H1 (cell line): ENCODE measurements around the gene SLC7A6OS. TPM values are rescaled to one million over a fixed set of nuclear protein-coding genes. Genes with fewer than 3 reads are reported as not detected.

ENCODE experiments used
- CTCF ChIA-PET: fragments of 300-600 bp; sonication (Branson Sonifier 250); formaldehyde crosslinking; loops from one replicate; lab custom pipeline; 2021; ENCODE audit not compliant: partially characterized antibody; lab: Charles Lee
- POLR2A ChIA-PET: fragments of 300-600 bp; sonication (Branson Sonifier 250); formaldehyde crosslinking; loops from one replicate; lab custom pipeline; 2021; ENCODE audit warnings: inconsistent platforms; ENCODE audit not compliant: partially characterized antibody; lab: Charles Lee
- DNase-seq, 2 experiments: peaks; one replicate each; pipeline versions ENCODE4 v3.0.0 to v3.0.0-alpha.2; 2010 to 2022; ENCODE audit warnings: low spot score in 2 of 2, low read depth in 1 of 2, mixed read lengths in 1 of 2
- FAIRE-seq: peaks from 2 replicates; lab custom pipeline; 2011; peaks lifted over from hg19 to GRCh38; lab: Jason Lieb, UNC
- H2AFZ ChIP-seq: 2 replicates; pipeline ENCODE4 v1.8.1; 2012; ENCODE audit warnings: low read length, inconsistent platforms
- H2AK5ac ChIP-seq: 2 replicates; pipeline ENCODE4 v1.6.1; 2013; ENCODE audit warnings: low read depth, low read length
- H2BK120ac ChIP-seq: replicated peaks from 2 replicates; pipeline ENCODE3; 2013; ENCODE audit warnings: low read depth, low read length, inconsistent platforms
- H2BK12ac ChIP-seq: 2 replicates; pipeline ENCODE4 v1.6.1; 2013; ENCODE audit warnings: low read depth, low read length
- H2BK15ac ChIP-seq: 2 replicates; pipeline ENCODE4 v1.6.1; 2013; ENCODE audit warnings: low read length
- H2BK20ac ChIP-seq: 2 replicates; pipeline ENCODE4 v1.6.1; 2013; ENCODE audit warnings: low read length
- H2BK5ac ChIP-seq: 2 replicates; pipeline ENCODE4 v1.6.1; 2013; ENCODE audit warnings: low read depth, low read length
- H3K14ac ChIP-seq: 2 replicates; pipeline ENCODE4 v1.6.1; 2013; ENCODE audit warnings: inconsistent platforms; ENCODE audit not compliant: insufficient read length
- H3K18ac ChIP-seq: 2 replicates; pipeline ENCODE4 v1.6.1; 2013; ENCODE audit warnings: low read length; ENCODE audit errors: extremely low read depth
- H3K23ac ChIP-seq: 2 replicates; pipeline ENCODE4 v1.6.1; 2013; ENCODE audit warnings: inconsistent platforms; ENCODE audit not compliant: insufficient read length
- H3K23me2 ChIP-seq: 2 replicates; pipeline ENCODE4 v1.6.1; 2013; ENCODE audit warnings: low read depth, low read length
- H3K27ac ChIP-seq: 2 replicates; pipeline ENCODE4 v1.6.1; 2011; ENCODE audit warnings: low read depth, low read length, inconsistent platforms
- H3K27me3 ChIP-seq, 4 experiments: replicated peaks in 1 of 4; 1 replicate in 1 of 4; 2 replicates in 3 of 4; pipeline versions ENCODE4 v1.6.1 to v1.8.1; 2011 to 2013; ENCODE audit warnings: low read length in 3 of 4, mild to moderate bottlenecking in 3 of 4, inconsistent platforms in 2 of 4, mixed read lengths in 2 of 4, moderate library complexity in 1 of 4; ENCODE audit not compliant: control insufficient read depth in 3 of 4, insufficient read depth in 3 of 4; ENCODE audit errors: extremely low read depth in 1 of 4
- H3K36me3 ChIP-seq, 4 experiments: 2 replicates each; pipeline versions ENCODE4 v1.6.1 to v1.8.1; 2011 to 2013; ENCODE audit warnings: mild to moderate bottlenecking in 4 of 4, low read length in 3 of 4, moderate library complexity in 2 of 4, control low read depth in 1 of 4, inconsistent platforms in 1 of 4; ENCODE audit not compliant: insufficient read depth in 4 of 4, control insufficient read depth in 2 of 4
- H3K4ac ChIP-seq: replicated peaks from 2 replicates; pipeline ENCODE3; 2013; ENCODE audit warnings: low read length, low read depth, mixed read lengths, inconsistent platforms; ENCODE audit not compliant: insufficient read length
- H3K4me1 ChIP-seq, 4 experiments: replicated peaks in 1 of 4; 1 replicate in 1 of 4; 2 replicates in 3 of 4; pipeline versions ENCODE4 v1.6.1 to v1.8.1; 2011 to 2013; ENCODE audit warnings: low read length in 3 of 4, inconsistent platforms in 2 of 4, mixed read lengths in 1 of 4; ENCODE audit not compliant: insufficient read depth in 4 of 4, control insufficient read depth in 3 of 4
- H3K4me2 ChIP-seq, 2 experiments: 2 replicates each; pipeline versions ENCODE4 v1.6.1 to v1.8.1; 2011 to 2013; ENCODE audit warnings: low read depth in 2 of 2, low read length in 2 of 2, control low read depth in 1 of 2, inconsistent platforms in 1 of 2, mild to moderate bottlenecking in 1 of 2; ENCODE audit not compliant: insufficient read depth in 1 of 2
- H3K4me3 ChIP-seq, 4 experiments: fragments of 200-600, 300-600 bp in 1 of 4; sonication (generic), shearing (Covaris generic), sonication (Bioruptor Twin) in 1 of 4; 2 replicates each; pipeline versions ENCODE4 v1.5.1 to v1.8.1; 2011 to 2016; ENCODE audit warnings: low read length in 4 of 4, low read depth in 3 of 4, control low read depth in 2 of 4, inconsistent platforms in 2 of 4, mild to moderate bottlenecking in 2 of 4, mixed read lengths in 1 of 4, moderate library complexity in 1 of 4; ENCODE audit not compliant: insufficient read depth in 2 of 4; ENCODE audit errors: extremely low read depth in 1 of 4
- H3K56ac ChIP-seq: replicated peaks from 2 replicates; pipeline ENCODE3; 2013; ENCODE audit warnings: low read depth, mild to moderate bottlenecking, mixed read lengths, low read length, inconsistent platforms; ENCODE audit not compliant: insufficient read length
- H3K79me1 ChIP-seq: 2 replicates; pipeline ENCODE4 v1.6.1; 2013; ENCODE audit warnings: low read depth, low read length, control low read depth
- H3K79me2 ChIP-seq, 2 experiments: 2 replicates each; pipeline versions ENCODE4 v1.6.1 to v1.8.1; 2012 to 2013; ENCODE audit warnings: low read length in 2 of 2, mild to moderate bottlenecking in 2 of 2, inconsistent platforms in 1 of 2; ENCODE audit not compliant: insufficient read depth in 2 of 2, control insufficient read depth in 1 of 2
- H3K9ac ChIP-seq, 4 experiments: replicated peaks in 1 of 4; 1 replicate in 1 of 4; 2 replicates in 3 of 4; pipeline versions ENCODE4 v1.6.1 to v1.8.1; 2011 to 2013; ENCODE audit warnings: low read depth in 3 of 4, low read length in 3 of 4, control low read depth in 2 of 4, mild to moderate bottlenecking in 2 of 4, moderate library complexity in 2 of 4, inconsistent platforms in 1 of 4; ENCODE audit errors: extremely low read depth in 1 of 4
- H3K9me3 ChIP-seq, 2 experiments: 2 replicates each; pipeline versions ENCODE4 v1.6.1 to v1.8.1; 2012 to 2013; ENCODE audit warnings: mild to moderate bottlenecking in 2 of 2, moderate library complexity in 2 of 2, control low read depth in 1 of 2, inconsistent platforms in 1 of 2, low read depth in 1 of 2, low read length in 1 of 2, mixed read lengths in 1 of 2; ENCODE audit not compliant: insufficient read depth in 2 of 2
- H4K20me1 ChIP-seq, 2 experiments: replicated peaks in 1 of 2; 2 replicates each; pipeline versions ENCODE3 to v1.8.1; 2011 to 2013; ENCODE audit warnings: inconsistent platforms in 2 of 2, low read length in 2 of 2, mild to moderate bottlenecking in 1 of 2; ENCODE audit not compliant: insufficient read depth in 2 of 2, control insufficient read depth in 1 of 2
- H4K5ac ChIP-seq: 2 replicates; pipeline ENCODE4 v1.6.1; 2013; ENCODE audit warnings: low read length, low read depth, mixed read lengths, inconsistent platforms; ENCODE audit not compliant: insufficient read length
- H4K8ac ChIP-seq: 2 replicates; pipeline ENCODE4 v1.8.0; 2013; ENCODE audit warnings: mild to moderate bottlenecking, moderate library complexity, low read length, inconsistent platforms; ENCODE audit not compliant: insufficient read depth; ENCODE audit errors: extremely low read depth
- H4K91ac ChIP-seq: replicated peaks from 2 replicates; pipeline ENCODE3; 2013; ENCODE audit warnings: low read length, mixed read lengths, inconsistent platforms; ENCODE audit not compliant: insufficient read length
- CBX5 ChIP-seq: fragments of 300-800, 300-1000 bp; sonication (generic); IDR thresholded peaks from 2 replicates; pipeline ENCODE4 v1.7.1; 2016; ENCODE audit warnings: antibody characterized with exemption, low read length, low read depth
- FOSL1 ChIP-seq: IDR thresholded peaks from 2 replicates; pipeline ENCODE4 v1.6.1; 2011; ENCODE audit warnings: mild to moderate bottlenecking, low read depth, low read length, moderate library complexity; ENCODE audit not compliant: insufficient read depth
- NANOG ChIP-seq: IDR thresholded peaks from 2 replicates; pipeline ENCODE4 v1.6.1; 2011; ENCODE audit warnings: low read length, low read depth, mild to moderate bottlenecking, inconsistent platforms; ENCODE audit not compliant: insufficient read depth, poor library complexity, severe bottlenecking
- SP2 ChIP-seq: IDR thresholded peaks from 2 replicates; pipeline ENCODE4 v1.6.1; 2012; ENCODE audit warnings: mild to moderate bottlenecking, low read length, inconsistent platforms
- TBP ChIP-seq: IDR thresholded peaks from 2 replicates; pipeline ENCODE4 v1.6.1; 2011; ENCODE audit warnings: low read depth, low read length, improper control_type of control experiment
- YY1 ChIP-seq: IDR thresholded peaks from 2 replicates; pipeline ENCODE4 v1.6.1; 2011; ENCODE audit warnings: low read depth, mild to moderate bottlenecking, low read length
- WGBS, 2 experiments: shearing (Covaris generic) in 1 of 2; methylation state at CpG; one replicate each; pipeline versions ENCODE4 v1.1.6 to v1.1.7; 2013 to 2015; ENCODE audit warnings: low lambda C conversion rate in 2 of 2, mixed read lengths in 2 of 2, inconsistent platforms in 1 of 2, low coverage in 1 of 2, missing lambda C conversion rate in 1 of 2; ENCODE audit not compliant: insufficient replicate concordance in 2 of 2, insufficient coverage in 1 of 2, insufficient read length in 1 of 2; ENCODE audit errors: extremely low coverage in 1 of 2, missing lambda C conversion rate in 1 of 2; 5-methylcytosine and 5-hydroxymethylcytosine counted together
- polyA plus RNA-seq, 7 experiments: library from polyadenylated mRNA; depleted of rRNA in 3 of 7; stranded (reverse) in 5 of 7; unstranded in 2 of 7; fragments of >200 nt in 5 of 7; fragments of 200-250 nt in 2 of 7; gene quantifications; 1 replicate in 5 of 7; 2 replicates in 1 of 7; 4 replicates in 1 of 7; pipeline versions ENCODE4 v1.2.1 to v1.2.3, GENCODE V29; 2011 to 2013; ENCODE audit warnings: missing spikeins in 2 of 7, mixed read lengths in 2 of 7
- total RNA-seq: library from RNA; stranded (reverse); fragmentation: NEBNext Ultra II Directional; extraction: Animal tissue kit (Norgen Biotek cat#: 25700); gene quantifications from 2 replicates; pipeline ENCODE4 v1.2.1, GENCODE V29; 2021

SLC7A6OS gene
- total and polyA plus RNA-seq, 2 of the 8 experiments (the other 6 are each of a cell fraction or from before 2014, with no cell fraction given) = 7.3 to 21.3 TPM

GRCh38 chr16:68339214-68339613 is 28.5 kb upstream of the SLC7A6OS start:
- no peak overlapping the region for H2BK20ac ChIP-seq

More at GRCh38 chr16:68339214-68339613, 28.5 kb upstream of the SLC7A6OS start:
- no peaks in the 10 kb centered on the region for H3K79me2 ChIP-seq
- WGBS, 2 experiments = 90% methylated on average over 13 of the region's 13 CpGs; no CpG with 5 or more reads in 1 of the 2 experiments
- H2BK5ac ChIP-seq = no peak overlapping the region
- no peaks in the 10 kb centered on the region for H3K27me3 ChIP-seq
- CTCF ChIA-PET = interaction anchor here (0.7 to 2.2 kb wide), 7 partner anchors 9 to 331 kb away, joined by 3 to 8 read pairs (median 3); partner anchors contain the start of gene SLC7A6
- no peaks in the 10 kb centered on the region for H3K23me2 ChIP-seq
- H2AK5ac ChIP-seq = no peak overlapping the region
- no peak for DNase-seq
- no peak overlapping the region for H3K18ac ChIP-seq
- no peak overlapping the region for H4K5ac ChIP-seq
- no peak overlapping the region for H3K4me3 ChIP-seq
- H2BK15ac ChIP-seq = no peak overlapping the region
- no peak overlapping the region for H3K4ac ChIP-seq
- no peak overlapping the region for H3K4me2 ChIP-seq
- no peak overlapping the region for H3K23ac ChIP-seq
- H4K20me1 ChIP-seq = peaks cover 2 to 3% of the 10 kb centered on the region in 2 experiments
- H3K79me1 ChIP-seq = no peaks in the 10 kb centered on the region; the same call in 1 of the 2 replicates
- H2BK12ac ChIP-seq = no peak overlapping the region
- no peak overlapping the region for H4K8ac ChIP-seq
- no peak overlapping the region for H2AFZ ChIP-seq
- H3K27ac ChIP-seq = no peak overlapping the region
- no peak overlapping the region for H4K91ac ChIP-seq
- no peak overlapping the region for H3K56ac ChIP-seq
- POLR2A ChIA-PET = interaction anchor here (0.7 to 1.3 kb wide), 3 partner anchors 11 to 30 kb away, joined by 3 to 4 read pairs (median 3); partner anchors contain the start of genes PRMT7 and SLC7A6OS
- H3K36me3 ChIP-seq = peaks cover 12 to 44% (median 27%) of the 10 kb centered on the region in 4 experiments
- no peaks in the 10 kb centered on the region for H3K4me1 ChIP-seq
- no peak overlapping the region for H2BK120ac ChIP-seq
- no peak for TF ChIP-seq NANOG
- TF ChIP-seq CBX5 = no peak
- TF ChIP-seq FOSL1 = no peak
- TF ChIP-seq SP2 = no peak
- TF ChIP-seq YY1 = no peak
- no peak for TF ChIP-seq TBP
- no peaks in the 10 kb centered on the region for H3K9me3 ChIP-seq
- FAIRE-seq = no peak
- H3K14ac ChIP-seq = no peak overlapping the region
- H3K9ac ChIP-seq = no peak overlapping the region
